Neural progenitor cell (in vitro differentiated cells): ENCODE measurements around the gene ZNF124. TPM values are rescaled to one million over a fixed set of nuclear protein-coding genes. Genes with fewer than 3 reads are reported as not detected.
"Not testable (repeated sequence)": the region's sequence is repeated elsewhere in the genome, so short reads cannot be mapped to it uniquely, and the experiment has no call there.

Source experiments
- DNase-seq: peaks from one replicate; pipeline ENCODE4 v3.0.0-alpha.2; 2016; ENCODE audit warnings: low spot score
- H2AFZ ChIP-seq: fragments of 200-600 bp; sonication (generic); replicated peaks from 2 replicates; pipeline ENCODE4 v1.6.1; 2016; ENCODE audit warnings: antibody characterized with exemption
- H3F3A ChIP-seq: fragments of 200-600 bp; sonication (generic); 2 replicates; pipeline ENCODE4 v1.6.1; 2016; ENCODE audit warnings: antibody characterized with exemption, low read depth
- H3K27ac ChIP-seq: fragments of 200-600 bp; sonication (generic); 2 replicates; pipeline ENCODE4 v1.5.1; 2016; ENCODE audit warnings: mild to moderate bottlenecking
- H3K27me3 ChIP-seq: fragments of 200-600 bp; sonication (generic); 2 replicates; pipeline ENCODE4 v1.6.1; 2016; ENCODE audit warnings: mild to moderate bottlenecking, moderate library complexity
- H3K36me3 ChIP-seq: fragments of 200-600 bp; sonication (generic); 2 replicates; pipeline ENCODE4 v1.5.1; 2016
- H3K4me1 ChIP-seq: fragments of 200-600 bp; sonication (generic); 2 replicates; pipeline ENCODE4 v1.6.1; 2016; ENCODE audit warnings: mixed run types
- H3K4me2 ChIP-seq: fragments of 200-600 bp; sonication (generic); 2 replicates; pipeline ENCODE4 v1.6.1; 2016
- H3K4me3 ChIP-seq: fragments of 200-600 bp; sonication (generic); 2 replicates; pipeline ENCODE4 v1.5.1; 2016
- H3K79me2 ChIP-seq: fragments of 200-600 bp; sonication (generic); 2 replicates; pipeline ENCODE4 v1.6.1; 2016; ENCODE audit warnings: low read depth
- H3K9ac ChIP-seq: fragments of 200-600 bp; sonication (generic); 2 replicates; pipeline ENCODE4 v1.6.1; 2016
- H3K9me3 ChIP-seq: fragments of 200-600 bp; sonication (generic); 2 replicates; pipeline ENCODE4 v1.5.1; 2016; ENCODE audit warnings: low read depth
- H4K20me1 ChIP-seq: fragments of 200-600 bp; sonication (generic); 2 replicates; pipeline ENCODE4 v1.6.1; 2016; ENCODE audit warnings: low read depth
- H3K27ac Mint-ChIP-seq: 3 replicates; pipeline ENCODE4 v1.8.0; 2021; ENCODE audit warnings: mixed read lengths
- H3K27me3 Mint-ChIP-seq: 2 replicates; pipeline ENCODE4 v1.8.0; 2022; ENCODE audit warnings: low read depth, mild to moderate bottlenecking, inconsistent platforms, moderate library complexity, mixed read lengths; ENCODE audit not compliant: insufficient read depth
- H3K36me3 Mint-ChIP-seq: 3 replicates; pipeline ENCODE4 v1.8.0; 2021; ENCODE audit warnings: mixed read lengths
- H3K4me1 Mint-ChIP-seq: 3 replicates; pipeline ENCODE4 v1.8.0; 2021; ENCODE audit warnings: mixed read lengths
- H3K4me3 Mint-ChIP-seq: 3 replicates; pipeline ENCODE4 v1.8.0; 2021; ENCODE audit warnings: mild to moderate bottlenecking, moderate library complexity, mixed read lengths
- H3K9me3 Mint-ChIP-seq: 3 replicates; pipeline ENCODE4 v1.8.0; 2020; ENCODE audit warnings: mixed read lengths
- EZH2 ChIP-seq: fragments of 200-600 bp; sonication (generic); IDR thresholded peaks from 2 replicates; pipeline ENCODE4 v1.6.1; 2017; ENCODE audit warnings: antibody characterized with exemption, mild to moderate bottlenecking, moderate library complexity
- EZH2phosphoT487 ChIP-seq: fragments of 200-600 bp; sonication (generic); IDR thresholded peaks from 2 replicates; pipeline ENCODE4 v1.6.1; 2017; ENCODE audit warnings: antibody characterized with exemption
- total RNA-seq: library from RNA; depleted of rRNA; stranded (reverse); fragments of >200 nt; gene quantifications from 2 replicates; pipeline ENCODE4 v1.2.3, GENCODE V29; 2015; ENCODE audit warnings: low replicate concordance
- TF ChIP-seq, protein P1 (sequence below): fragments of 200-600 bp; sonication (generic); IDR thresholded peaks from 2 replicates; pipeline ENCODE4 v1.5.1; 2017; ENCODE audit warnings: antibody characterized with exemption, mild to moderate bottlenecking

ZNF124 gene
- total RNA-seq, 1 donor from 2014 or later, result 129 TPM

DNA sequence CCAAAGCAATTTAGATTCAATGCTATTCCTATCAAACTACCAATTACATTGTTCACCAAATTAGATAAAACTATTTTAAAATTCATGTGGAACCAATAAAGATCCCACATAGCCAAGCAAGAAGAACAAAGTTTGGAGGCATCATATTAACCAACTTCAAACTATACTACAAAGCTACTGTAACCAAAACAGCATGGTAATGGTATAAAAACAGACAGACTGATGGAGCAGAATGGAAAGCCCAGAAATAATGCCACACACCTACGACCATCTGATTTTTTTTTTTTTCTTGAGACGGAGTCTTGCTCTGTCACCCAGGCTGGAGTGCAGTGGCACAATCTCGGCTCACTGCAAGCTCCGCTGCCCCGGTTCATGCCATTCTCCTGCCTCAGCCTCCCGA, 7.1 kb downstream of the ZNF124 start:
- Histone ChIP-seq H3K36me3 (peaks cover 30% of the 10 kb centered on the region), H3K79me2 (peaks cover 98% of the 10 kb centered on the region), H3K4me3 (no peak overlapping the region), H4K20me1 (peaks cover 6% of the 10 kb centered on the region), H3K4me2 (no peak overlapping the region), H2AFZ (no peak overlapping the region), H3K9ac (no peak overlapping the region), H3F3A (peaks cover 3% of the 10 kb centered on the region), H3K9me3 (peaks cover 47% of the 10 kb centered on the region), H3K4me1 (no peaks in the 10 kb centered on the region), H3K27me3 (no peaks in the 10 kb centered on the region), H3K27ac (no peak overlapping the region)
- no peak for DNase-seq
- TF ChIP-seq, protein P1, sequence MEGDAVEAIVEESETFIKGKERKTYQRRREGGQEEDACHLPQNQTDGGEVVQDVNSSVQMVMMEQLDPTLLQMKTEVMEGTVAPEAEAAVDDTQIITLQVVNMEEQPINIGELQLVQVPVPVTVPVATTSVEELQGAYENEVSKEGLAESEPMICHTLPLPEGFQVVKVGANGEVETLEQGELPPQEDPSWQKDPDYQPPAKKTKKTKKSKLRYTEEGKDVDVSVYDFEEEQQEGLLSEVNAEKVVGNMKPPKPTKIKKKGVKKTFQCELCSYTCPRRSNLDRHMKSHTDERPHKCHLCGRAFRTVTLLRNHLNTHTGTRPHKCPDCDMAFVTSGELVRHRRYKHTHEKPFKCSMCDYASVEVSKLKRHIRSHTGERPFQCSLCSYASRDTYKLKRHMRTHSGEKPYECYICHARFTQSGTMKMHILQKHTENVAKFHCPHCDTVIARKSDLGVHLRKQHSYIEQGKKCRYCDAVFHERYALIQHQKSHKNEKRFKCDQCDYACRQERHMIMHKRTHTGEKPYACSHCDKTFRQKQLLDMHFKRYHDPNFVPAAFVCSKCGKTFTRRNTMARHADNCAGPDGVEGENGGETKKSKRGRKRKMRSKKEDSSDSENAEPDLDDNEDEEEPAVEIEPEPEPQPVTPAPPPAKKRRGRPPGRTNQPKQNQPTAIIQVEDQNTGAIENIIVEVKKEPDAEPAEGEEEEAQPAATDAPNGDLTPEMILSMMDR, result no peak
- no peak for TF ChIP-seq EZH2phosphoT487
- TF ChIP-seq EZH2, result no peak
- Mint-ChIP-seq H3K36me3 (peaks cover 65% of the 10 kb centered on the region), H3K9me3 (peaks cover 81% of the 10 kb centered on the region), H3K4me3 (no peak overlapping the region), H3K27me3 (peaks cover 2% of the 10 kb centered on the region), H3K27ac (no peak overlapping the region), H3K4me1 (no peaks in the 10 kb centered on the region)

DNA sequence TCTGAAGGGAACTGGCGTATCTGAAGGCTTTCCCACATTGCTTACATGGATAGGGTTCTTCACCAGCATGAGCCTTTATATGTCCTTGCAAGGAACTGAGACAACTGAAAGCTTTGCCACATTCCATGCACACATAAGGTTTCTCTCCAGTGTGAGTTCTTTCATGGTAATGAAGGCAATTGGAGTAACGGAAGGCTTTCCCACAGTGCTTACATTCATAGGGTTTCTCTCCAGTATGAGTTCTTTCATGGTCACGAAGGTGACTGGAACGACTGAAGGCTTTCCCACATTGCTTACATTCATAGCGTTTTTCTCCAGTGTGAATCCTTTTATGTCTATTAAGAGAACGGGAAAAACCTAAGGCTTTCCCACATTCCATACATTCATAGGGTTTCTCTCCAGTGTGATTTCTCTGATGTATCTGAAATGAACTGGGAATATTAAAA, 15.0 kb downstream of the ZNF124 start:
- H3K27me3 ChIP-seq, result no peaks in the 10 kb centered on the region
- H3K9me3 ChIP-seq, result peaks cover 61% of the 10 kb centered on the region
- Mint-ChIP-seq H3K36me3 (peaks cover 75% of the 10 kb centered on the region), H3K4me1 (no peaks in the 10 kb centered on the region), H3K27me3 (no peaks in the 10 kb centered on the region), H3K27ac (no peak overlapping the region), H3K4me3 (no peak overlapping the region), H3K9me3 (peaks cover 83% of the 10 kb centered on the region)
- no peak for DNase-seq
- H3K4me3 ChIP-seq, result no peak overlapping the region
- H3K4me2 ChIP-seq, result no peak overlapping the region
- no peaks in the 10 kb centered on the region for H3K4me1 ChIP-seq
- peaks cover 7% of the 10 kb centered on the region for H3F3A ChIP-seq
- no peak overlapping the region for H2AFZ ChIP-seq
- H3K79me2 ChIP-seq, result peaks cover 31% of the 10 kb centered on the region
- no peak overlapping the region for H3K9ac ChIP-seq
- no peaks in the 10 kb centered on the region for H4K20me1 ChIP-seq
- peaks cover 65% of the 10 kb centered on the region for H3K36me3 ChIP-seq
- H3K27ac ChIP-seq, result no peak overlapping the region
- no peak for TF ChIP-seq EZH2phosphoT487
- TF ChIP-seq, protein P1, result no peak

DNA sequence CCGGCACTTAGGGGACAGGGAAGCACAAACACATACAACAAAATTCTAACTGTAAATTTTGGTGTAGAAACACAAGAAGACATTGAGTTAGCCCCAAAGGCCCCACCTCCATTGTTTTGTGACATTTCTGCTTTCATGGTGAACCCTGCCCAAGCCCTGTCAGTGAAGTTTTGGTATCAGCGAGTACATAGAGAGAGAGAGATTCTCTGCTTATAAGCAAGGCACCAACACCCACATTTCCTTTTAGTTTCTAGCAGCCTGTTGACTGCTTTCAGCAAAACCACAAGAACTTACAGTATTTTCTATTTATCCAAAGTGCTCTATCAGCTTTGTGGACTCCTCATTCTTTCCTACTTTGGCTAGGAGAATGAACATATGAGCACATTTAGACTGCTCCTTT, 24.0 kb downstream of the ZNF124 start:
- Mint-ChIP-seq H3K9me3 (peaks cover 79% of the 10 kb centered on the region), H3K4me1 (no peaks in the 10 kb centered on the region), H3K27ac (no peak overlapping the region), H3K36me3 (peaks cover 65% of the 10 kb centered on the region), H3K27me3 (no peaks in the 10 kb centered on the region), H3K4me3 (no peak overlapping the region)
- H3K27me3 ChIP-seq, result no peaks in the 10 kb centered on the region
- TF ChIP-seq, protein P1, result no peak
- TF ChIP-seq EZH2 (no peak), EZH2phosphoT487 (no peak)
- peaks cover 17% of the 10 kb centered on the region for H3K36me3 ChIP-seq
- no peaks in the 10 kb centered on the region for H4K20me1 ChIP-seq
- no peak overlapping the region for H3K27ac ChIP-seq
- H3K4me2 ChIP-seq, result no peak overlapping the region
- H3K9me3 ChIP-seq, result no peaks in the 10 kb centered on the region
- no peaks in the 10 kb centered on the region for H3K4me1 ChIP-seq
- H3K79me2 ChIP-seq, result peaks cover 19% of the 10 kb centered on the region
- H3F3A ChIP-seq, result no peaks in the 10 kb centered on the region
- no peak overlapping the region for H2AFZ ChIP-seq
- H3K4me3 ChIP-seq, result no peak overlapping the region
- DNase-seq, result no peak
- no peak overlapping the region for H3K9ac ChIP-seq

DNA sequence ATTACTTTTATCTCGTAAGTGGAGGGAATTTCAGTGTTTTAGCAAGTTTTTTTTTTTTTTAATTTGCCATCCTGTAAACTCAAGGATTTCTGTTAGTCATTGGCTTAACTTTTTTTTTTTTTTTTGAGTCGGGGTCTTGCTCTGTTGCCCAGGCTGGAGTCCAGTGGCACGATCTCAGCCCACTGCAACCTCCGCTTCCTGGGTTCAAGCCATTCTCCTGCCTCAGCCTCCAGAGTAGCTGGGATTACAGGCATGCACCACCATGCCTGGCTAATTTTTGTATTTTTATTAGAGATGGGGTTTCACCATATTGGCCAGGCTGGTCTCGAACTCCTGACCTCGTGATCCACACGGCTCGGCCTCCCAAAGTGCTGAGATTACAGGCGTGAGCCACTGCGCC, 24.7 kb downstream of the ZNF124 start:
- H3K36me3 Mint-ChIP-seq, result peaks cover 63% of the 10 kb centered on the region
- H3K79me2 ChIP-seq, result peaks cover 19% of the 10 kb centered on the region
- H3K9me3 Mint-ChIP-seq, result peaks cover 78% of the 10 kb centered on the region
- not testable (repeated sequence) for H3K27ac ChIP-seq, H3K9me3 ChIP-seq, H3K27me3 ChIP-seq, H3K4me3 ChIP-seq, DNase-seq, H3F3A ChIP-seq, H3K4me3 Mint-ChIP-seq, H3K27me3 Mint-ChIP-seq, H3K4me2 ChIP-seq, H2AFZ ChIP-seq, H3K27ac Mint-ChIP-seq, H4K20me1 ChIP-seq, H3K4me1 Mint-ChIP-seq, H3K4me1 ChIP-seq, H3K9ac ChIP-seq
- H3K36me3 ChIP-seq, result peaks cover 11% of the 10 kb centered on the region
